IMR-90 (cell line): Measurements from ENCODE around the gene ZNF384. TPM values are rescaled to one million over a fixed set of nuclear protein-coding genes. Genes with fewer than 3 reads are reported as not detected.
A peak's percentile ranks its signal among the peaks of the same experiment; 100 is the strongest.

Source experiments
- ATAC-seq: fragments of 200-7000 bp; cut with Tn5 transposase; 2 replicates; pipeline ENCODE4 v1.9.1; 2020; ENCODE audit warnings: low read depth, mild to moderate bottlenecking, moderate library complexity
- BruUV-seq: library from RNA; stranded (reverse); fragments of 400-500 nt; replicated peaks from 2 replicates; lab custom pipeline; 2021; lab: Mats Ljungman, UMichigan
- CTCF ChIA-PET: fragments of 300-600 bp; formaldehyde crosslinking; extraction: SDS; loops from one replicate; lab custom pipeline; 2021; ENCODE audit warnings: antibody characterized with exemption; lab: Yijun Ruan, JAX
- POLR2A ChIA-PET: fragments of 300-600 bp; sonication (Branson Sonifier 250); formaldehyde crosslinking; loops from one replicate; lab custom pipeline; 2022; ENCODE audit warnings: antibody characterized with exemption; ENCODE audit not compliant: unreplicated experiment; lab: Charles Lee
- DNase-seq: peaks from one replicate; pipeline ENCODE4 v3.0.0; 2013
- H2AFZ ChIP-seq: replicated peaks from 2 replicates; pipeline ENCODE3; 2013; ENCODE audit warnings: low read length, mild to moderate bottlenecking; ENCODE audit not compliant: poor library complexity
- H2AK5ac ChIP-seq: 2 replicates; pipeline ENCODE4 v1.6.1; 2013; ENCODE audit warnings: low read depth, low read length, inconsistent platforms
- H2AK9ac ChIP-seq: replicated peaks from 2 replicates; pipeline ENCODE3; 2013; ENCODE audit warnings: mild to moderate bottlenecking, low read depth, low read length, moderate library complexity; ENCODE audit not compliant: poor library complexity
- H2BK120ac ChIP-seq: 2 replicates; pipeline ENCODE4 v1.6.1; 2013; ENCODE audit warnings: low read depth, low read length, inconsistent platforms
- H2BK15ac ChIP-seq: 3 replicates; pipeline ENCODE4 v1.6.1; 2013; ENCODE audit warnings: low read depth, low read length, inconsistent platforms
- H2BK20ac ChIP-seq: 2 replicates; pipeline ENCODE4 v1.6.1; 2013; ENCODE audit warnings: low read depth, mild to moderate bottlenecking, inconsistent platforms, low read length, moderate library complexity
- H2BK5ac ChIP-seq: 2 replicates; pipeline ENCODE4 v1.6.1; 2013; ENCODE audit warnings: mild to moderate bottlenecking, low read depth, low read length, inconsistent platforms; ENCODE audit not compliant: poor library complexity, severe bottlenecking
- H3K14ac ChIP-seq: replicated peaks from 2 replicates; pipeline ENCODE4 v1.6.1; 2013; ENCODE audit warnings: low read depth, low read length, inconsistent platforms
- H3K18ac ChIP-seq: 2 replicates; pipeline ENCODE4 v1.6.1; 2013; ENCODE audit warnings: low read depth, low read length, control low read depth
- H3K23ac ChIP-seq: 2 replicates; pipeline ENCODE4 v1.6.1; 2013; ENCODE audit warnings: low read depth, low read length, inconsistent platforms
- H3K27ac ChIP-seq: 2 replicates; pipeline ENCODE4 v1.5.1; 2013; ENCODE audit warnings: mild to moderate bottlenecking, control low read depth, low read length; ENCODE audit not compliant: insufficient read depth
- H3K27me3 ChIP-seq: 2 replicates; pipeline ENCODE4 v1.6.1; 2013; ENCODE audit warnings: low read length; ENCODE audit not compliant: control insufficient read depth, insufficient read depth
- H3K36me3 ChIP-seq: 2 replicates; pipeline ENCODE4 v1.6.1; 2013; ENCODE audit warnings: low read length, mixed read lengths; ENCODE audit not compliant: control insufficient read depth, insufficient read depth
- H3K4ac ChIP-seq: 2 replicates; pipeline ENCODE4 v1.6.1; 2013; ENCODE audit warnings: low read depth, low read length, inconsistent platforms
- H3K4me1 ChIP-seq: 2 replicates; pipeline ENCODE4 v1.6.1; 2013; ENCODE audit warnings: low read length, mixed read lengths; ENCODE audit not compliant: control insufficient read depth, insufficient read depth
- H3K4me2 ChIP-seq: 2 replicates; pipeline ENCODE4 v1.6.1; 2013; ENCODE audit warnings: low read depth, mild to moderate bottlenecking, control low read depth, low read length, moderate library complexity
- H3K4me3 ChIP-seq: 2 replicates; pipeline ENCODE4 v1.5.1; 2013; ENCODE audit warnings: low read depth, mild to moderate bottlenecking, control low read depth, low read length, moderate library complexity; ENCODE audit not compliant: insufficient read depth
- H3K56ac ChIP-seq: 2 replicates; pipeline ENCODE4 v1.6.1; 2013; ENCODE audit warnings: low read length, inconsistent platforms; ENCODE audit not compliant: insufficient read depth; ENCODE audit errors: extremely low read depth
- H3K79me1 ChIP-seq, 2 experiments: 2 replicates each; pipeline ENCODE4 v1.6.1; 2013; ENCODE audit warnings: low read length in 2 of 2, inconsistent platforms in 1 of 2, low read depth in 1 of 2
- H3K9ac ChIP-seq: 2 replicates; pipeline ENCODE4 v1.6.1; 2013; ENCODE audit warnings: low read depth, low read length, control low read depth
- H3K9me1 ChIP-seq: 2 replicates; pipeline ENCODE4 v1.6.1; 2013; ENCODE audit warnings: low read length, inconsistent platforms; ENCODE audit not compliant: insufficient read depth
- H3K9me3 ChIP-seq: 2 replicates; pipeline ENCODE4 v1.6.1; 2013; ENCODE audit warnings: low read length; ENCODE audit not compliant: control insufficient read depth, insufficient read depth
- H4K20me1 ChIP-seq: 2 replicates; pipeline ENCODE4 v1.6.1; 2013; ENCODE audit warnings: low read length, inconsistent platforms; ENCODE audit not compliant: insufficient read depth
- H4K5ac ChIP-seq: 2 replicates; pipeline ENCODE4 v1.6.1; 2013; ENCODE audit warnings: mild to moderate bottlenecking, low read depth, low read length, control low read depth
- H4K8ac ChIP-seq, 2 experiments: 2 replicates each; pipeline ENCODE4 v1.6.1; 2013; ENCODE audit warnings: low read depth in 2 of 2, low read length in 2 of 2, control low read depth in 1 of 2, inconsistent platforms in 1 of 2
- H4K91ac ChIP-seq: 2 replicates; pipeline ENCODE4 v1.6.1; 2013; ENCODE audit warnings: low read depth, low read length, inconsistent platforms; ENCODE audit not compliant: insufficient read depth
- FOS ChIP-seq: fragments of 150-350 bp; IDR thresholded peaks from 2 replicates; pipeline ENCODE4 v1.6.1; 2016; ENCODE audit warnings: low read depth, low read length
- SMC3 ChIP-seq: fragments of 150-350 bp; IDR thresholded peaks from 2 replicates; pipeline ENCODE4 v1.6.1; 2016; ENCODE audit warnings: low read depth, mild to moderate bottlenecking, antibody characterized with exemption, low read length, moderate library complexity
- WGBS, 2 experiments: methylation state at CpG; one replicate each; pipeline versions ENCODE4 v1.1.5 to v1.1.7; 2013; ENCODE audit warnings: missing lambda C conversion rate in 2 of 2; ENCODE audit not compliant: insufficient read length in 1 of 2; ENCODE audit errors: extremely low coverage in 2 of 2; 5-methylcytosine and 5-hydroxymethylcytosine counted together
- dilution Hi-C: fragments of 300-500 bp; cut with HindIII; formaldehyde crosslinking; loops from one replicate; pipeline ENCODE4 v1.14.3; 2018; ENCODE audit warnings: low sequenced_read_pairs; ENCODE audit not compliant: unreplicated experiment
- in situ Hi-C: fragments of 300-500 bp; cut with MboI; formaldehyde crosslinking; loops from 3 replicates; pipeline ENCODE4 v1.14.3; 2019; ENCODE audit warnings: low sequenced_read_pairs, inconsistent platforms, mixed read lengths
- intact Hi-C: fragments of 100-400 bp; cut with micrococcal nuclease; formaldehyde crosslinking; loops from 2 replicates; pipeline ENCODE4 v1.10.0; 2022
- polyA plus RNA-seq, 3 experiments: library from polyadenylated mRNA; depleted of rRNA; stranded (reverse); fragments of >200 nt; gene quantifications; 2 replicates each; pipeline ENCODE4 v1.2.3, GENCODE V29; 2012; ENCODE audit warnings: low replicate concordance in 1 of 3
- total RNA-seq: library from RNA; depleted of rRNA; stranded (reverse); fragments of >200 nt; gene quantifications from 2 replicates; pipeline ENCODE4 v1.2.3, GENCODE V29; 2012

The ZNF384 gene
- total and polyA plus RNA-seq, 2 of the 4 experiments (the other 2 are of a cell fraction) = 16.3 to 55.6 TPM

GRCh38 chr12:6701078-6701768 is 12.0 kb upstream of the ZNF384 start:
- Histone ChIP-seq H3K36me3 (peaks cover 4% of the 10 kb centered on the region), H4K91ac (peak overlapping the region; percentile 36), H2BK20ac (no peak overlapping the region), H2AFZ (peak overlapping the region; percentile 94), H2BK120ac (peak overlapping the region; percentile 47; the same call in 1 of the 2 replicates), H2AK5ac (peak overlapping the region; percentile 30; the same call in 1 of the 2 replicates), H3K9me3 (no peaks in the 10 kb centered on the region), H3K9ac (peak overlapping the region; percentile 84), H3K4me3 (peak overlapping the region; percentile 81), H4K20me1 (no peaks in the 10 kb centered on the region), H3K79me1 (peaks cover 10 to 17% of the 10 kb centered on the region in 2 experiments; a peak in 3 of 4 replicates), H3K18ac (peak overlapping the region; percentile 81), H3K23ac (peak overlapping the region; percentile 34), H3K27me3 (peaks cover 3% of the 10 kb centered on the region; the same call in 1 of the 2 replicates), H3K27ac (peak overlapping the region; percentile 21; the same call in 1 of the 2 replicates), H2BK5ac (peak overlapping the region; percentile 16), H3K9me1 (no peaks in the 10 kb centered on the region), H3K4me1 (peaks cover 4% of the 10 kb centered on the region), H4K8ac (peak overlapping the region; percentile 22 to 91; a peak in 3 of 4 replicates), H3K4me2 (peak overlapping the region; percentile 99), H3K56ac (no peak overlapping the region; the same call in 1 of the 2 replicates), H3K4ac (peak overlapping the region; percentile 44), H2AK9ac (peak overlapping the region; percentile 66), H4K5ac (peak overlapping the region; percentile 87), H3K14ac (peak overlapping the region; percentile 46; the same call in 1 of the 2 replicates), H2BK15ac (no peak overlapping the region)
- intact Hi-C loops (no loop called here), dilution Hi-C loops (no loop called here), in situ Hi-C loops (no loop called here)
- no peak for TF ChIP-seq SMC3
- peak; percentile 13; the same call in 1 of the 2 replicates for TF ChIP-seq FOS
- ChIA-PET CTCF (no interaction called here), POLR2A (no interaction called here)
- peak; percentile 2 for ATAC-seq
- 27% methylated on average over 8 of the region's 13 CpGs; no CpG with 5 or more reads in 1 of the 2 experiments for WGBS, 2 experiments
- no peak for DNase-seq
- BruUV-seq = no TSS peak
